Measurements from ENCODE around the gene FAM120A. TPM values are rescaled to one million over a fixed set of nuclear protein-coding genes. Genes with fewer than 3 reads are reported as not detected.

The FAM120A gene
- total and polyA plus RNA-seq, 2 of the 13 experiments (the other 11 are each of a cell fraction or from before 2014, with no cell fraction given), result 41.3 to 44.4 TPM

GRCh38 chr9:93451849-93452709 is 594 bp downstream of the FAM120A start (continued):
- TF ChIP-seq ZNF747 (CRISPR knock-in tag; IDR thresholded peaks at IDR 0.05; ENCODE audit: borderline replicate concordance) (no peak), CBX1 (IDR thresholded peaks at IDR 0.05; ENCODE audit: low read depth) (no peak), ZNF256 (CRISPR knock-in tag; conservative IDR thresholded peaks at IDR 0.05) (0 out of 2 replicates have a peak, but pooled peaks have one; percentile 35), GATA4 (IDR thresholded peaks at IDR 0.05; ENCODE audit: borderline replicate concordance, low read depth) (no peak), ZNF33A (CRISPR knock-in tag; IDR thresholded peaks at IDR 0.05; ENCODE audit: borderline replicate concordance) (no peak), MXI1 (IDR thresholded peaks at IDR 0.05; ENCODE audit: borderline replicate concordance, low read depth, low read length) (no peak), AGO2 (optimal IDR thresholded peaks at IDR 0.05; ENCODE audit: low read depth, low read length) (peak; percentile 84), ZNF546 (CRISPR knock-in tag; conservative IDR thresholded peaks at IDR 0.05) (no peak), ZNF737 (CRISPR knock-in tag; IDR thresholded peaks at IDR 0.05; ENCODE audit: borderline replicate concordance) (no peak), SP5 (CRISPR knock-in tag; IDR thresholded peaks at IDR 0.05; ENCODE audit: borderline replicate concordance, low read depth) (no peak), TARDBP (CRISPR knock-in tag; IDR thresholded peaks at IDR 0.05) (no peak), MNT (IDR thresholded peaks at IDR 0.05) (no peak), KAT7 (CRISPR knock-in tag; IDR thresholded peaks at IDR 0.05; ENCODE audit: borderline replicate concordance) (0 out of 2 replicates have a peak, but pooled peaks have one; percentile 25), ZNF749 (CRISPR knock-in tag; IDR thresholded peaks at IDR 0.05; ENCODE audit: borderline replicate concordance) (no peak), ZNF468 (CRISPR knock-in tag; IDR thresholded peaks at IDR 0.05) (no peak), CAMTA2 (CRISPR knock-in tag; IDR thresholded peaks at IDR 0.05; ENCODE audit: borderline replicate concordance) (no peak), ZNF614 (CRISPR knock-in tag; IDR thresholded peaks at IDR 0.05; ENCODE audit: borderline replicate concordance) (no peak), ZNF124 (CRISPR knock-in tag; IDR thresholded peaks at IDR 0.05) (no peak), ZNF235 (CRISPR knock-in tag; IDR thresholded peaks at IDR 0.05; ENCODE audit: borderline replicate concordance) (no peak), ZFP90 (CRISPR knock-in tag; IDR thresholded peaks at IDR 0.05; ENCODE audit: borderline replicate concordance) (peak; percentile 52; the same call in 1 of the 2 replicates), ZXDC (CRISPR knock-in tag; IDR thresholded peaks at IDR 0.05) (no peak), NR2C2 (CRISPR knock-in tag; IDR thresholded peaks at IDR 0.05; ENCODE audit: borderline replicate concordance) (no peak), SNAPC2 (CRISPR knock-in tag; IDR thresholded peaks at IDR 0.05) (no peak)
- TF ChIP-seq, protein P1, sequence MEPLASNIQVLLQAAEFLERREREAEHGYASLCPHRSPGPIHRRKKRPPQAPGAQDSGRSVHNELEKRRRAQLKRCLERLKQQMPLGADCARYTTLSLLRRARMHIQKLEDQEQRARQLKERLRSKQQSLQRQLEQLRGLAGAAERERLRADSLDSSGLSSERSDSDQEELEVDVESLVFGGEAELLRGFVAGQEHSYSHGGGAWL (CRISPR knock-in tag; IDR thresholded peaks at IDR 0.05), result peak; percentile 63; the same call in 1 of the 2 replicates
- TF ChIP-seq, protein P2, sequence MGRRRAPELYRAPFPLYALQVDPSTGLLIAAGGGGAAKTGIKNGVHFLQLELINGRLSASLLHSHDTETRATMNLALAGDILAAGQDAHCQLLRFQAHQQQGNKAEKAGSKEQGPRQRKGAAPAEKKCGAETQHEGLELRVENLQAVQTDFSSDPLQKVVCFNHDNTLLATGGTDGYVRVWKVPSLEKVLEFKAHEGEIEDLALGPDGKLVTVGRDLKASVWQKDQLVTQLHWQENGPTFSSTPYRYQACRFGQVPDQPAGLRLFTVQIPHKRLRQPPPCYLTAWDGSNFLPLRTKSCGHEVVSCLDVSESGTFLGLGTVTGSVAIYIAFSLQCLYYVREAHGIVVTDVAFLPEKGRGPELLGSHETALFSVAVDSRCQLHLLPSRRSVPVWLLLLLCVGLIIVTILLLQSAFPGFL (CRISPR knock-in tag; IDR thresholded peaks at IDR 0.05), result no peak

Data from HepG2 (cell line).